DND-41 (cell line): ENCODE data around the gene RNF39.

ENCODE experiments used
- ATAC-seq: fragments of 200-7000 bp; cut with Tn5 transposase; 3 replicates; pipeline ENCODE4 v1.9.1; 2021; ENCODE audit warnings: low read depth; ENCODE audit not compliant: insufficient read depth
- DNase-seq: peaks from one replicate; pipeline ENCODE4 v3.0.0-alpha.2; 2020
- H2AFZ ChIP-seq: 2 replicates; pipeline ENCODE4 v1.6.0; 2012; ENCODE audit warnings: low read depth, low read length
- H3K27ac ChIP-seq: 2 replicates; pipeline ENCODE4 v1.5.1; 2012; ENCODE audit warnings: low read length, inconsistent platforms
- H3K27me3 ChIP-seq: fragments of 200-600 bp; sonication (generic); 2 replicates; pipeline ENCODE4 v1.6.0; 2012; ENCODE audit warnings: low read length, mild to moderate bottlenecking, inconsistent platforms; ENCODE audit not compliant: insufficient read depth, poor library complexity
- H3K36me3 ChIP-seq: 2 replicates; pipeline ENCODE4 v1.5.1; 2012; ENCODE audit warnings: low read length, inconsistent platforms; ENCODE audit not compliant: insufficient read depth
- H3K4me1 ChIP-seq: 2 replicates; pipeline ENCODE4 v1.5.1; 2012; ENCODE audit warnings: mild to moderate bottlenecking, low read length; ENCODE audit not compliant: insufficient read depth
- H3K4me2 ChIP-seq: 2 replicates; pipeline ENCODE4 v1.6.0; 2012; ENCODE audit warnings: mild to moderate bottlenecking, moderate library complexity, low read length, inconsistent platforms; ENCODE audit not compliant: insufficient read depth
- H3K4me3 ChIP-seq, 2 experiments: fragments of 200-600 bp in 1 of 2; shearing (Covaris generic) in 1 of 2; 2 replicates each; pipeline ENCODE4 v1.5.1; 2012 to 2016; ENCODE audit warnings: inconsistent platforms in 2 of 2, low read length in 2 of 2, mild to moderate bottlenecking in 2 of 2, low read depth in 1 of 2, moderate library complexity in 1 of 2
- H3K79me2 ChIP-seq: 2 replicates; pipeline ENCODE4 v1.6.0; 2012; ENCODE audit warnings: low read length, inconsistent platforms; ENCODE audit not compliant: insufficient read depth
- H3K9ac ChIP-seq: 2 replicates; pipeline ENCODE4 v1.6.0; 2012; ENCODE audit warnings: low read depth, mild to moderate bottlenecking, inconsistent platforms, low read length, moderate library complexity
- H3K9me3 ChIP-seq: 2 replicates; pipeline ENCODE4 v1.5.1; 2012; ENCODE audit warnings: low read length, moderate library complexity, mild to moderate bottlenecking, inconsistent platforms; ENCODE audit not compliant: insufficient read depth, severe bottlenecking
- H4K20me1 ChIP-seq: 2 replicates; pipeline ENCODE4 v1.6.0; 2012; ENCODE audit warnings: low read length; ENCODE audit not compliant: insufficient read depth
- CTCF ChIP-seq: IDR thresholded peaks from 2 replicates; pipeline ENCODE4 v1.5.1; 2012; ENCODE audit warnings: borderline replicate concordance, low read length, moderate library complexity, mild to moderate bottlenecking; ENCODE audit not compliant: poor library complexity, severe bottlenecking; ENCODE audit errors: extremely low read depth
- EZH2 ChIP-seq: IDR thresholded peaks from 3 replicates; pipeline ENCODE4 v1.6.1; 2012; ENCODE audit warnings: borderline replicate concordance, low read depth, mild to moderate bottlenecking, moderate library complexity, low read length, inconsistent platforms; ENCODE audit not compliant: severe bottlenecking

Gene RNF39

GRCh38 chr6:30053682-30054081 is 21.9 kb downstream of the RNF39 start:
- no peak for TF ChIP-seq EZH2
- TF ChIP-seq CTCF = no peak
- Histone ChIP-seq H3K4me1 (no peaks in the 10 kb centered on the region), H3K4me3 (no peak overlapping the region), H4K20me1 (no peaks in the 10 kb centered on the region), H3K36me3 (0 out of 2 replicates have a peak, but pooled peaks cover 5% of the 10 kb centered on the region), H3K27me3 (no peaks in the 10 kb centered on the region), H3K27ac (no peak overlapping the region), H3K9me3 (no peaks in the 10 kb centered on the region), H3K9ac (no peak overlapping the region), H3K79me2 (no peaks in the 10 kb centered on the region), H2AFZ (no peak overlapping the region), H3K4me2 (no peak overlapping the region)
- no peak for DNase-seq
- ATAC-seq = no peak

GRCh38 chr6:30047220-30047619 is 28.3 kb downstream of the RNF39 start:
- Histone ChIP-seq H3K27ac (no peak overlapping the region), H3K27me3 (no peaks in the 10 kb centered on the region), H3K4me1 (no peaks in the 10 kb centered on the region), H3K79me2 (no peaks in the 10 kb centered on the region), H3K4me3 (no peak overlapping the region), H3K9ac (no peak overlapping the region), H3K9me3 (no peaks in the 10 kb centered on the region), H3K36me3 (no peaks in the 10 kb centered on the region), H4K20me1 (no peaks in the 10 kb centered on the region), H2AFZ (no peak overlapping the region), H3K4me2 (no peak overlapping the region)
- DNase-seq = no peak
- no peak for TF ChIP-seq EZH2
- no peak for TF ChIP-seq CTCF
- no peak for ATAC-seq

- no peaks in the 10 kb centered on the region for H3K9me3 ChIP-seq
- no peak overlapping the region for H3K9ac ChIP-seq
- no peak overlapping the region for H3K27ac ChIP-seq
- ATAC-seq (no peak), DNase-seq (no peak)
- H3K4me1 ChIP-seq = no peaks in the 10 kb centered on the region
- no peak overlapping the region for H3K4me2 ChIP-seq
- no peaks in the 10 kb centered on the region; the same call in 1 of the 2 replicates for H3K36me3 ChIP-seq
- H2AFZ ChIP-seq = no peak overlapping the region
- H4K20me1 ChIP-seq = no peaks in the 10 kb centered on the region
- H3K4me3 ChIP-seq = no peak overlapping the region
- no peaks in the 10 kb centered on the region for H3K79me2 ChIP-seq
- no peaks in the 10 kb centered on the region for H3K27me3 ChIP-seq
- TF ChIP-seq EZH2 (no peak), CTCF (no peak)
Observed at GRCh38 chr6:30044630-30045029, 30.9 kb downstream of the RNF39 start.

- H3K4me2 ChIP-seq = no peak overlapping the region
- ATAC-seq = no peak
Observed at GRCh38 chr6:30043744-30044143, 31.8 kb downstream of the RNF39 start.

More at GRCh38 chr6:30043744-30044143, 31.8 kb downstream of the RNF39 start:
- no peak overlapping the region for H3K9ac ChIP-seq
- H4K20me1 ChIP-seq = no peaks in the 10 kb centered on the region
- DNase-seq = no peak
- no peaks in the 10 kb centered on the region for H3K27me3 ChIP-seq
- TF ChIP-seq EZH2 (no peak), CTCF (no peak)
- no peak overlapping the region for H3K27ac ChIP-seq
- H2AFZ ChIP-seq = no peak overlapping the region
- no peaks in the 10 kb centered on the region; the same call in 1 of the 2 replicates for H3K36me3 ChIP-seq
- H3K9me3 ChIP-seq = no peaks in the 10 kb centered on the region
- no peaks in the 10 kb centered on the region for H3K4me1 ChIP-seq
- no peak overlapping the region for H3K4me3 ChIP-seq
- H3K79me2 ChIP-seq = no peaks in the 10 kb centered on the region
